Stimulated activated CD4-positive, alpha-beta T cell treated with anti-CD3 and anti-CD28 coated beads, Interleukin-1b, Interleukin-23, amount 100 ng/mL, for 1 hour (primary cell): Measurements from ENCODE around the gene BLCAP.
"Not testable (repeated sequence)": the region's sequence is repeated elsewhere in the genome, so short reads cannot be mapped to it uniquely, and the experiment has no call there.

Source experiments
- DNase-seq, 2 donors: peaks; one replicate each; pipeline ENCODE4 v3.0.0-alpha.2; 2020; ENCODE audit warnings: low read depth in 2 of 2

BLCAP gene

GRCh38 chr20:37484331-37484730, 43.3 kb downstream of the BLCAP start:
- DNase-seq, result no peak

DNA sequence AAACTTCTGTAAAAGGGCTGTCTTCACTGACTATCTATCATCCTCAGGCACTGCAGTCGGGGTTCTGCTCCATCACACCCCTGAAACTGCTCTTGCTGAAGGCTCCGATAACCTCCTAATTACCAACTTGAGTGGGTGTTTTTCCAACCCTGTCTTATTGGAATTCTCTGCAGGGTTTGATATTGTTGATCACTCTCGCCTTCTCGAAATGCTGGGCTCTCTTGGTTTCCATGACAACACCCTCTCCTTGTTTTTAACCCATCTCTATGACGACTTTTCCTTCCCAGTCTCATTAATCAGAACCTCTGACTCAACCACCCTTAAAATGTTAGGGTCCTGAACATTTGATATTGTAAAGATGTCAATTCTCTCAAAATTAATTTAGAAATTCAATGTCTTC, 46.1 kb downstream of the BLCAP start:
- no peak for DNase-seq

DNA sequence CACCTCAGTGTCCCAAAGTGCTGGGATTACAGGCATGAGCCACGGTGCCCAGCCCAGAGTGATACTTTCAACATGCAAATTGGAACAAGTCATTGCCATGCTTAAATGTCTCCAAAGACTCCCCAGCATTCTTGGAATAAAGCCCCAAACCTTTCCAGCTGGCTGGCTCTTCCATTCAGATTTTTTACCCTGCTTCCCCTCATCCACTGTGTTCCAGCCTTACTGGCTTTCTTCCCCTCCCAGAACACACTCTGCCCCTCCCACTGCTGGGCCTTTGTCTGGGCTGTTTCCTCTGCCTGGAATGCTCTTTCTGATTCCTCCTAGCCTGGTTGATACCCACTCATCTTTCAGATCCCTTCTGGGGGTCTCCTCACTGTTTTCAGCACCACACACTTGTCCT, 46.8 kb downstream of the BLCAP start:
- no peak for DNase-seq

DNA sequence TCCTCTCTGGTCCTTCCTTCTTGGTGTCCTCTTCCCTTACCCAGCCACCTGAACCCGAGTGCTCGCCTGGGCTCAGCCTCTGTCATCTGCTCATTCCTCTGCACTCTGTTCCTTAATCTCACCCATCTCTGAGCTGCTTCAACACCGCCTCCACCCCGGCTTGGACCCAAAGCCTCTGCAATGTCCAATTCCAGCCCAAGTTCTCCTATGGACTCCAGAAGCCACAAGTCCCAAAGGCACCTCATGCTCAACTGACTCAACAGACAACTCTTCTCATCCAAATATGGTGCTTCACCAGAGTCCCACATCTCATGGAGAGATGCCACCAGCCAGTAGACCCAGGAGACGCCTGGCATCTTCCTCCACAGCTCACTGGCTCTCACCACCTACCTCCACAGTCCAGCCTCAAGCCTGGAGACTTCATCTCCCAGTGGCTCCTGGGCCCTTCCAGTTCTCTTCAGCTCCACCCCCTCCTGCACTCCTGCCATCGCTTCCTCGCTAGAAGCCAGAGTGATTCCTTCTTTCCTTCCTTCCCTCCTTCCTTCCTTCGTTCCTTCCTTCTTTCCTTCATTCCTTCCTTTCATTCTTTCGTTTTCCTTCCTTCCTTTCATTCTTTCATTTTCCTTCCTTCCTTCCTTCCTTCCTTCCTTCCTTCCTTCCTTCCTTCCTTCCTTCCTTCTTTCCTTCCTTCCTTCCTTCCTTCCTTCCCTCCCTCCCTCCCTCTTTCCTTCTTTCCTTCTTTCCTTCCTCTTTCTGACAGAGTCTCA, 47.6 kb downstream of the BLCAP start:
- DNase-seq, result no peak

- no peak for DNase-seq
These were observed 48.4 kb downstream of the BLCAP start for GRCh38 chr20:37479266-37479665.

DNA sequence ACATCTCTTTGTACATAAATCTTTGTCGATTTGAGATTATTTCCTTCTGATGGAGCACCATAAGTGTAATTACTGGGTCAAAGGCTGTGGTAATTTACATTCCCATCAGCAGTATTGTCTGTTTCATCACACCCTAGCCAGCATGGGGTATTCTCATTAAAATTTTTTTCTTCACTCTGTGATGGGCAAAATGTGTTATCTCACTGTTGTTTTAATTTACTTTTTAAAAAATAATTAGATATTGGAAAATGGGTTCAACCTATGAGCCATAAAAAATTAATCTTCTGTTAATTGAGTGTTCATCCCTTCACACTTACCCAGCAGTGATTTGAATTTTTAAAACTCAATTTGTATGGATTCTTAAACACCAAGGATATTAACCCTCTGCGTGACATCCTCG, 50.6 kb downstream of the BLCAP start:
- no peak for DNase-seq

DNA sequence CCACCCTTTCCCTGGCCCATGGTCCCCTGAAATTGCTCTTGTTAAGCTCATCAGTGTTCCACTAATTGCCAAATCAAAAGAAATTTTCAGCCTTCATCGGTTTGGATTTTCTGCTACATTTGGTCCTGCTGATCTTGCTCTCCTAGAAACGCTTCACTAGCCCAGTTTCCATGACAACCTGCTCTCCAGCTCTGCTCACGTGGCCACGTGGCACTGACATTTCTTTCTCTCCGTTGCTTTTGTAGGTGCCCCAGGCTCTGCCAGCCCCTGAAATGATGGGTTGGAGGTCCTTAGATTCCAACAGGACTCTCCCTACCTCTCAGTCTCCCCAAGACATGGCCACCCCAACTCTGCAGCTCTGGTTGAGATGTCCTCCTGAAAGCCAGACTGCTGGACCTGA, 52.4 kb downstream of the BLCAP start:
- DNase-seq, result no peak

GRCh38 chr20:37474386-37474785, 53.3 kb downstream of the BLCAP start:
- DNase-seq, result no peak

DNA sequence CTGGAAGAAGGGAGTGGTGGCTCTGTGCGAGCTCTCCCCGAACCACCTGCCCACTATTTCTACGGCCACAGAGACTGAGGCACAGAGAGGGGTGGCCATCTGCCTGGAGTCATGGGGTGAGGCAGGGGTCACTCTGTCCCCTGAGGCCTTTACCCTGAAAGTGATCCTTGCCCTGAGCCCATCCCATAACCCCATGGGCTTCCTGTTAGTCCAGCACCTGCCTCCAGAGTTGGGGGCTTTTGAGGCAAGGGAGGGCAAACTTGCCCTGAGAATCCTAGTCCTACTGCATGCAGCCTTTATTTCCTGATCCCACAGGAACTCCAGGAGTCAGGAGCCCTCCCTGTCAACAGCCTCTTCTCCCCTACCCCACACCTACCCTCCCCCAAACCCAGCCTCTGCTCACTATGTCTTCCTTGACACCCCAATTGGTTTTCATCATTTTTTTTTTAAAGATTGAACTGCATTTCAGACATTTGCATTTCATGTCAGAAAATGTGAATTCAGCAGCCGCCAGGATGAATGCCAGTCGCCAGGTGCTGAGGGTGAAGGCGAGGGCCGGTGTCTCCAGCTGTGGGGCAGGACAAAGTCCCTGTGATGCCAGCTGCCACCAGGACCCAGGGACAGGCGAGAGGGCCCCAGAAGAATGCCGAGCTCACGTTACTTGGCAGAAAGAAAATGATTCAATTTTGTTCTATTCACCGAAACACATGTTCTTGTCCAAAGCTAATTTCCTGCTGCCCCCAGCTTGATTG, 54.3 kb downstream of the BLCAP start:
- DNase-seq, result no peak

GRCh38 chr20:37472435-37472834, 55.2 kb downstream of the BLCAP start:
- not testable (repeated sequence) for DNase-seq

GRCh38 chr20:37471741-37472235, 55.9 kb downstream of the BLCAP start:
- no peak for DNase-seq

GRCh38 chr20:37470190-37470589, 57.5 kb downstream of the BLCAP start:
- not testable (repeated sequence) for DNase-seq

DNA sequence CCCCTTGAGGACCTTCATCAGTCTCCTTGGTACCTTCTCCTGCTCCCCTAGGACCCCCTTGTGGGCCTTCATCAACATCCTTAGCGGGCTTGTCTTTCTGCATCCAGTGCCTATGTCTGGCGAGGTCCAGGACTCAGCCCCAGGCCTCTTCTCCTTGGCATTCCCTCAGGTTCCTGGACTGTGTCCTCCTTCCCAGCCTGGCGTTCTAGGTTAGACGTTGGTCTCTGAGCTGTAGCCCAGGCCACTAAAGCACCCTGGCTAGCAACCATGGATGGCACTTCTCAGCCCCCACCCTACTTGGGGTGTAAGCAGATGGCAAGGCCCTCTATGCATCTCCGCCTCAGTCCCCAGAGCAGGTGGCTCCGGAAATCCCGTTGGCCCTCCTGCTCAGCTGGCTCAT, 58.1 kb downstream of the BLCAP start:
- no peak for DNase-seq

- no peak for DNase-seq
These were observed 58.8 kb downstream of the BLCAP start for GRCh38 chr20:37468886-37469285.
